Endodermal cell (in vitro differentiated cells): ENCODE data around the gene SFSWAP. TPM values are rescaled to one million over a fixed set of nuclear protein-coding genes. Genes with fewer than 3 reads are reported as not detected.
A peak's percentile ranks its signal among the peaks of the same experiment; 100 is the strongest.
"Not testable (repeated sequence)": the region's sequence is repeated elsewhere in the genome, so short reads cannot be mapped to it uniquely, and the experiment has no call there.

ENCODE experiments used
- DNase-seq: peaks from one replicate; pipeline ENCODE4 v3.0.0-alpha.2; 2017
- H3K27ac ChIP-seq: 2 replicates; pipeline ENCODE4 v1.5.1; 2013; ENCODE audit warnings: mild to moderate bottlenecking, low read depth, low read length, moderate library complexity
- H3K27me3 ChIP-seq: 2 replicates; pipeline ENCODE4 v1.6.1; 2013; ENCODE audit warnings: mild to moderate bottlenecking, low read length, moderate library complexity; ENCODE audit not compliant: insufficient read depth, control insufficient read depth, poor library complexity, severe bottlenecking
- H3K36me3 ChIP-seq: 2 replicates; pipeline ENCODE4 v1.7.0; 2013; ENCODE audit warnings: mild to moderate bottlenecking, low read length, moderate library complexity; ENCODE audit not compliant: control insufficient read depth, insufficient read depth
- H3K4me1 ChIP-seq: one replicate; pipeline ENCODE4 v1.7.0; 2013; ENCODE audit warnings: low read length; ENCODE audit not compliant: control insufficient read depth, insufficient read depth
- H3K4me3 ChIP-seq: 2 replicates; pipeline ENCODE4 v1.5.1; 2013; ENCODE audit warnings: mild to moderate bottlenecking, low read length, moderate library complexity
- H3K9ac ChIP-seq: 2 replicates; pipeline ENCODE4 v1.6.1; 2013; ENCODE audit warnings: mild to moderate bottlenecking, low read length, moderate library complexity; ENCODE audit not compliant: poor library complexity, severe bottlenecking; ENCODE audit errors: extremely low read depth
- H3K9me3 ChIP-seq: 2 replicates; pipeline ENCODE4 v1.6.1; 2013; ENCODE audit warnings: mild to moderate bottlenecking, low read length, moderate library complexity; ENCODE audit not compliant: control insufficient read depth
- H3K27ac Mint-ChIP-seq: 2 replicates; pipeline ENCODE4 v1.8.0; 2020; ENCODE audit warnings: mixed read lengths
- H3K27me3 Mint-ChIP-seq: 2 replicates; pipeline ENCODE4 v1.8.0; 2021; ENCODE audit warnings: mild to moderate bottlenecking, mixed read lengths; ENCODE audit not compliant: insufficient read depth
- H3K36me3 Mint-ChIP-seq: 2 replicates; pipeline ENCODE4 v1.8.0; 2020; ENCODE audit warnings: low read depth, mixed read lengths
- H3K4me1 Mint-ChIP-seq: 2 replicates; pipeline ENCODE4 v1.8.0; 2020; ENCODE audit warnings: mixed read lengths
- H3K4me3 Mint-ChIP-seq: 2 replicates; pipeline ENCODE4 v1.8.0; 2020; ENCODE audit warnings: mild to moderate bottlenecking, moderate library complexity, mixed read lengths
- H3K9me3 Mint-ChIP-seq: 2 replicates; pipeline ENCODE4 v1.8.0; 2020; ENCODE audit warnings: mild to moderate bottlenecking, mixed read lengths
- CTCF ChIP-seq: fragments of 200-600 bp; sonication (generic); conservative IDR thresholded peaks from 2 replicates; pipeline ENCODE4 v1.5.0; 2021; ENCODE audit warnings: antibody characterized with exemption, mild to moderate bottlenecking
- WGBS, 2 experiments: methylation state at CpG; one replicate each; pipeline versions ENCODE4 v1.1.5 to v1.1.7; 2013; ENCODE audit warnings: missing lambda C conversion rate in 2 of 2, mixed read lengths in 1 of 2; ENCODE audit not compliant: insufficient coverage in 1 of 2, insufficient read length in 1 of 2; 5-methylcytosine and 5-hydroxymethylcytosine counted together
- total RNA-seq, 2 donors: library from RNA; stranded (reverse); fragmentation: NEBNext Ultra II Directional in 1 of 2; extraction: Animal tissue kit (Norgen Biotek cat#: 25700) in 1 of 2; gene quantifications; 2 replicates in 1 of 2; 3 replicates in 1 of 2; pipeline ENCODE4 v1.2.1, GENCODE V29; 2021

SFSWAP gene
- total RNA-seq, 2 donors from 2014 or later: 50.0 to 52.3 TPM

- WGBS, 2 experiments: 92% methylated on average over 10 to 14 of the region's 15 CpGs
- Histone ChIP-seq H3K9ac (no peak overlapping the region), H3K4me3 (no peak overlapping the region), H3K9me3 (peaks cover 12% of the 10 kb centered on the region), H3K4me1 (no peaks in the 10 kb centered on the region), H3K27me3 (peaks cover 4% of the 10 kb centered on the region), H3K36me3 (no peaks in the 10 kb centered on the region), H3K27ac (no peak overlapping the region)
- Mint-ChIP-seq H3K36me3 (no peaks in the 10 kb centered on the region), H3K4me1 (peaks cover 13% of the 10 kb centered on the region), H3K4me3 (no peak overlapping the region), H3K27me3 (peaks cover 13% of the 10 kb centered on the region), H3K9me3 (peaks cover 15% of the 10 kb centered on the region), H3K27ac (no peak overlapping the region)
- TF ChIP-seq CTCF: no peak
- DNase-seq: peak; percentile 42
Measured at GRCh38 chr12:131677699-131678098, 33.2 kb upstream of the SFSWAP start.

DNA sequence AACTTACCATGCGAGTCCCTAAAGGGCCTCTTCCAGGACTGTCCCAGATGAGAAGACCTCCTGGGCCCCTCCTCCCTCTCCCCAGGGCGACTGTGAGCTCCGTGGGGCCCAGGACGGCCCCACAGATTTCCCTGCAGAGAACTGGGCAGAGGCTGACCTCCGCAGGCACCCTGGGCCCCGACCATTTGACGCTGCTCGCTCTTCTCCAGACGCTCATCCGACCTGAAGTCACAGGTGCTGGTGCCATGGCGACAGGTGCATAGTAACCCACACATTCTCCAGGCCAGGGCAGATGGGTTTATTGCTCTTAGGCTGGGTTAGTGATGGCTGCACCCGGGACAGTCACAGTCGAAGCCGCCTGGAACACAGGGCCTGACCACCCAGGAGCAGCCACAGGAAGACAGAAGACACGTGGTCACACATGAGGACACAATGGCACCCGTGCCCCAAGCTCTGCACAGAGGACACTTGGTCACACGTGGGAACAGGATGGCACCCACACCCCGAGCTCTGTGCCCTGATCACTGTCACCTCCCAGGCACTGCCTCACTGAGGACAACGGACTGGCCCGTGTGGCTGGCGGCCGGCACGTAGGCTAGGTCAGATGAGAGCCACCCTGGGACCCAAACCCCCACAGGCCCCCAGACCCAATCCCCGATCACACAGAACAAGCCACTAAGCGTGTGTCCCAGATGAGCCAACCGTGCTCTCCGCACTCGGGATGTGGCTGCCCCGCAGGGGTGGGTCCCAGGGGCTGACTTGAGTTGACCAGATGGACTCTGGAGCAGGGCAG is 32.3 kb upstream of the SFSWAP start:
- Mint-ChIP-seq H3K9me3 (peaks cover 13% of the 10 kb centered on the region), H3K27ac (peak overlapping the region; percentile 48), H3K4me1 (peaks cover 14% of the 10 kb centered on the region), H3K27me3 (peaks cover 11% of the 10 kb centered on the region)
- H3K36me3 Mint-ChIP-seq, H3K27ac ChIP-seq, H3K27me3 ChIP-seq, H3K4me3 ChIP-seq, H3K4me3 Mint-ChIP-seq, H3K9ac ChIP-seq, H3K36me3 ChIP-seq, H3K4me1 ChIP-seq: not testable (repeated sequence)
- DNase-seq: peak; percentile 40
- WGBS, 2 experiments: 94 to 96% methylated on average over 19 to 28 of the region's 29 CpGs
- H3K9me3 ChIP-seq: peaks cover 12% of the 10 kb centered on the region

- not testable (repeated sequence) for H3K4me3 Mint-ChIP-seq, H3K4me1 ChIP-seq, H3K27ac Mint-ChIP-seq, H3K9ac ChIP-seq, H3K36me3 Mint-ChIP-seq, H3K9me3 ChIP-seq, H3K27ac ChIP-seq, H3K27me3 ChIP-seq, H3K36me3 ChIP-seq, H3K4me3 ChIP-seq
- WGBS, 2 experiments: 95 to 100% methylated on average over 1 of the region's 16 CpGs
- Mint-ChIP-seq H3K4me1 (peaks cover 14% of the 10 kb centered on the region), H3K27me3 (peaks cover 13% of the 10 kb centered on the region), H3K9me3 (peaks cover 10% of the 10 kb centered on the region)
- peak; percentile 33 for DNase-seq
Measured at GRCh38 chr12:131679186-131679585, 31.7 kb upstream of the SFSWAP start.

GRCh38 chr12:131679816-131680215 is 31.1 kb upstream of the SFSWAP start:
- H3K4me1 ChIP-seq, H3K4me3 ChIP-seq, H3K36me3 Mint-ChIP-seq, H3K9ac ChIP-seq, H3K9me3 Mint-ChIP-seq, H3K27ac Mint-ChIP-seq, H3K27me3 ChIP-seq, H3K9me3 ChIP-seq, H3K27ac ChIP-seq, H3K36me3 ChIP-seq, H3K4me3 Mint-ChIP-seq: not testable (repeated sequence)
- peak; percentile 48 for DNase-seq
- Mint-ChIP-seq H3K4me1 (peaks cover 14% of the 10 kb centered on the region), H3K27me3 (peaks cover 12% of the 10 kb centered on the region)
- WGBS, 2 experiments: 87% methylated on average over 7 of the region's 23 CpGs; no CpG with 5 or more reads in 1 of the 2 experiments

DNA sequence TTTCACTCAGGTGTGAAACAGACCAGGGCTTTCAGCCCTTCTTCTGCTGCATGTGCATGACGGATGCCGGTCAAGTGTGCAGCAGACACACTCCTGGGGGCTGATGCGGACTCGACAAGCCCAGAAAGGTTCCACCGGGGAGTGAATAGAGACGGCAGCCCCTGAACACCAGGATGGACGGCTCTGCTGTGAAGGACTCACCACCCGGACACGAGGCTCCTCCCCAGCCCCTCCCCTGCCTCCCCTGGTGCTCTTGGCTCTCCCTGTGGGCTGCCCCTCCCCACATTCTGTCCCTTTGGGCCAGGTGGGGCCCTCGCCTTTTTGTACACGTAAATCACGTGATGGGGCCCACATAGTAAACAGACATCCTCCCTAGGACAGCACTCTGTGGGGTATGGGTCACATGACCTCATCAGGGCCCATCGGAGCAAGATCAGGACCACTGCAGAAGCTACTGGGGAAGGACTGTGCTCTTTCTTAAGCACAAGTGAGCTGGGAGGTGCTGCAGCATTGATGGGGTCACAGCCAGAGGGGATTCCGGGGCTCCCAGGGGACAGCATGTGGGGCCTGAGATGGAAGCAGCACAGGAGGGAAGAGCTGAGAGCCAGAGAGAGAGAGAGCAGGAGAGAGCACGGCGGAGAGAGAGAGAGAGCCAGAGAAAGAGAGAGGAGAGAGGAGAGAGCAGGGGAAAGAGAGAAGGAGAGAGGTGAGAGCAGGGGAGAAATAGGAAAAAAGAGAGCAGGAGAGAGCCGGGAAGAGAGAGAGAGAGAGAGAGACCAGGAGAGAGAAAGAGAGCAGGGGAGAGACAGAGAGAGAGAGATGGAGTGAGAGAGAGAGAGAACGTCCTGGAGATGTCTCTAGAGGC is 30.3 kb upstream of the SFSWAP start:
- H3K9ac ChIP-seq, H3K27me3 ChIP-seq, H3K4me3 Mint-ChIP-seq, H3K36me3 Mint-ChIP-seq, H3K4me1 ChIP-seq, H3K27ac ChIP-seq, H3K9me3 Mint-ChIP-seq, H3K4me3 ChIP-seq, H3K36me3 ChIP-seq, H3K9me3 ChIP-seq, H3K27ac Mint-ChIP-seq: not testable (repeated sequence)
- peak; percentile 24 for DNase-seq
- Mint-ChIP-seq H3K4me1 (peaks cover 14% of the 10 kb centered on the region), H3K27me3 (peaks cover 11% of the 10 kb centered on the region)
- 87 to 92% methylated on average over 8 to 12 of the region's 18 CpGs for WGBS, 2 experiments
